Epithelial cell of esophagus (primary cell): ENCODE results near the gene ATRX.
A peak's percentile ranks its signal among the peaks of the same experiment; 100 is the strongest.
"Not testable (repeated sequence)": the region's sequence is repeated elsewhere in the genome, so short reads cannot be mapped to it uniquely, and the experiment has no call there.

Experiments used
- DNase-seq: peaks from one replicate; pipeline ENCODE4 v3.0.0; 2010; ENCODE audit warnings: low read depth
- H3K4me3 ChIP-seq: 2 replicates; pipeline ENCODE4 v1.5.1; 2011; ENCODE audit warnings: mild to moderate bottlenecking, low read length, control low read depth
- TF ChIP-seq, protein P1 (sequence below): IDR thresholded peaks from 2 replicates; pipeline ENCODE4 v1.5.1; 2011; ENCODE audit warnings: low read depth, mild to moderate bottlenecking, low read length, control low read depth, inconsistent platforms; ENCODE audit not compliant: insufficient read depth; ENCODE audit errors: missing control alignments

The ATRX gene, protein sequence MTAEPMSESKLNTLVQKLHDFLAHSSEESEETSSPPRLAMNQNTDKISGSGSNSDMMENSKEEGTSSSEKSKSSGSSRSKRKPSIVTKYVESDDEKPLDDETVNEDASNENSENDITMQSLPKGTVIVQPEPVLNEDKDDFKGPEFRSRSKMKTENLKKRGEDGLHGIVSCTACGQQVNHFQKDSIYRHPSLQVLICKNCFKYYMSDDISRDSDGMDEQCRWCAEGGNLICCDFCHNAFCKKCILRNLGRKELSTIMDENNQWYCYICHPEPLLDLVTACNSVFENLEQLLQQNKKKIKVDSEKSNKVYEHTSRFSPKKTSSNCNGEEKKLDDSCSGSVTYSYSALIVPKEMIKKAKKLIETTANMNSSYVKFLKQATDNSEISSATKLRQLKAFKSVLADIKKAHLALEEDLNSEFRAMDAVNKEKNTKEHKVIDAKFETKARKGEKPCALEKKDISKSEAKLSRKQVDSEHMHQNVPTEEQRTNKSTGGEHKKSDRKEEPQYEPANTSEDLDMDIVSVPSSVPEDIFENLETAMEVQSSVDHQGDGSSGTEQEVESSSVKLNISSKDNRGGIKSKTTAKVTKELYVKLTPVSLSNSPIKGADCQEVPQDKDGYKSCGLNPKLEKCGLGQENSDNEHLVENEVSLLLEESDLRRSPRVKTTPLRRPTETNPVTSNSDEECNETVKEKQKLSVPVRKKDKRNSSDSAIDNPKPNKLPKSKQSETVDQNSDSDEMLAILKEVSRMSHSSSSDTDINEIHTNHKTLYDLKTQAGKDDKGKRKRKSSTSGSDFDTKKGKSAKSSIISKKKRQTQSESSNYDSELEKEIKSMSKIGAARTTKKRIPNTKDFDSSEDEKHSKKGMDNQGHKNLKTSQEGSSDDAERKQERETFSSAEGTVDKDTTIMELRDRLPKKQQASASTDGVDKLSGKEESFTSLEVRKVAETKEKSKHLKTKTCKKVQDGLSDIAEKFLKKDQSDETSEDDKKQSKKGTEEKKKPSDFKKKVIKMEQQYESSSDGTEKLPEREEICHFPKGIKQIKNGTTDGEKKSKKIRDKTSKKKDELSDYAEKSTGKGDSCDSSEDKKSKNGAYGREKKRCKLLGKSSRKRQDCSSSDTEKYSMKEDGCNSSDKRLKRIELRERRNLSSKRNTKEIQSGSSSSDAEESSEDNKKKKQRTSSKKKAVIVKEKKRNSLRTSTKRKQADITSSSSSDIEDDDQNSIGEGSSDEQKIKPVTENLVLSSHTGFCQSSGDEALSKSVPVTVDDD (N-terminal part only)

DNA sequence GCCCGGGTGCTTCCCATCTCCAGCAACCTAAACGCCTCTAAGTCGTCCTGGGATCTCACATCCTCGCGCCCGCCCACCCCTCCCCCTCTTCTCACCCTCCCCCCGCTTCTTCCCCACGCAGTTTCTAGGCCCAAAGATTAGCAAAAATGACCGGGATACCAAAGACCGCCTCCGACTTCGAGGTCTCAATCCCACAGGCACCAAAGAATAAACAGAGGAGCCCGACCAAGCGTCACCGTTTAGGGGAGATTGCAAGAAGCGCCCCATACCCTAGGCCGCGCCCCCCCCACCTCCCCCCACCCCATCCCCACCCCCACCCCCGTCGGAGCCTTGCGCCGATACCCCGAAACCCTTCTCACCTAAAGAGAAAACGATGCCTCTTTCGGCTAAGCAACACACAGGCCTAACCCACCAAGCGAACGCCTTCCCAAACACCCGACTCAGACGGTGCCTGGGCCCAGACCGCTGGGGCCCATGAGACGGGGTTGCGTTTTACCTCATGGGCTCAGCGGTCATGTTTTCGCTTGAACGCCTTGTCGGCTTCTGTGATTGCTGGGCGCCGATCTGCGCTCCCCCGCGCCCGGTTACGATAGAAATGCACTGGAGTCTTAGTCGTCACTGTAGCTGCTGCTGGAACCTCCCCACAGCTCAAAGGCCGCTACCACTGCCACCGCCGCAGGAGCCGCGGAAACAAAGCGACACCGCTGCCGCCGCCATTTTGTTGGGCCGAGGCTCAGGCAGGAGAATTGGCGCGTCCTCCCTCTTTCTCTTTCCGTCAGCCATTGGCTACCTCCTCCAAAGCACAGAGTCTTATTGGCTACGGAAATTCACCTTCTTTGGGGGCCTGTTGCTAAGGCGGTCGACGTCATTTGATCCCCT is at the start of gene ATRX:
TSS of gene ATRX (minus strand) at position 731 of the 879 bp plus-strand sequence. CDS start at position 516, 215 bp downstream.
- H3K4me3 ChIP-seq = peak within 1 kb of the TSS; percentile 65
- peak; percentile 76 for DNase-seq
- TF ChIP-seq, protein P1, sequence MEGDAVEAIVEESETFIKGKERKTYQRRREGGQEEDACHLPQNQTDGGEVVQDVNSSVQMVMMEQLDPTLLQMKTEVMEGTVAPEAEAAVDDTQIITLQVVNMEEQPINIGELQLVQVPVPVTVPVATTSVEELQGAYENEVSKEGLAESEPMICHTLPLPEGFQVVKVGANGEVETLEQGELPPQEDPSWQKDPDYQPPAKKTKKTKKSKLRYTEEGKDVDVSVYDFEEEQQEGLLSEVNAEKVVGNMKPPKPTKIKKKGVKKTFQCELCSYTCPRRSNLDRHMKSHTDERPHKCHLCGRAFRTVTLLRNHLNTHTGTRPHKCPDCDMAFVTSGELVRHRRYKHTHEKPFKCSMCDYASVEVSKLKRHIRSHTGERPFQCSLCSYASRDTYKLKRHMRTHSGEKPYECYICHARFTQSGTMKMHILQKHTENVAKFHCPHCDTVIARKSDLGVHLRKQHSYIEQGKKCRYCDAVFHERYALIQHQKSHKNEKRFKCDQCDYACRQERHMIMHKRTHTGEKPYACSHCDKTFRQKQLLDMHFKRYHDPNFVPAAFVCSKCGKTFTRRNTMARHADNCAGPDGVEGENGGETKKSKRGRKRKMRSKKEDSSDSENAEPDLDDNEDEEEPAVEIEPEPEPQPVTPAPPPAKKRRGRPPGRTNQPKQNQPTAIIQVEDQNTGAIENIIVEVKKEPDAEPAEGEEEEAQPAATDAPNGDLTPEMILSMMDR = no peak

DNA sequence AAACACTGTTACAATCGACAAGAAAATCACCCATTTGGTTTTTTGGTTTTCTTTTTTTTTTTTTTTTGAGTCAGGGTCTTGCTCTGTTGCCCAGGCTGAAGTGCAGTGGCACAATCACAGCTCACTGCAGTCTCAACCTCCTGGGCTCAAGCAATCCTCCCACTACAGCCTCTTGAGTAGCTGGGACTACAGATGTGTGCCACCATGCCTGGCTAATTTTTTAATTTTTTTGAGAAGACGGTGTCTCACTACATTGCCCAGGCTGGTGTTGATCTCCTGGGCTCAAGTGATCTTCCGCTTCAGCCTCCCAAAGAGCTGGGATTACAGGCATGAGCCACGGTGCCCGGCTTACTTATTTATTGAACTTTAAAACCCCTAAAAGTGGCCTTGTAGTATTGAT is 45.5 kb upstream of the ATRX start:
- DNase-seq, H3K4me3 ChIP-seq: not testable (repeated sequence)

DNA sequence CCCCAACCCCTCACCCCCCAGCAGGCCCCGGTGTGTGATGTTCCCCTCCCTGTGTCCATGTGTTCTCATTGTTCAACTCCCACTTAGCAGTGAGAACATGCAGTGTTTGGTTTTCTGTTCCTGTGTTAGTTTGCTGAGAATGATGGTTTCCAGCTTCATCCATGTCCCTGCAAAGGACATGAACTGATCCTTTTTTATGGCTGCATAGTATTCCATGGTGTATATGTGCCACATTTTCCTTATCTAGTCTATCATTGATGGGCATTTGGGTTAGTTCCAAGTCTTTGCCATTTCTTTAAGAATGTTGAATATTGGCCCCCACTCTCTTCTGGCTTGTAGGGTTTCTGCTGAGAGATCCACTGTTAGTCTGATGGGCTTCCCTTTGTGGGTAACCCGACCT is 36.0 kb upstream of the ATRX start:
- H3K4me3 ChIP-seq, DNase-seq: not testable (repeated sequence)

DNA sequence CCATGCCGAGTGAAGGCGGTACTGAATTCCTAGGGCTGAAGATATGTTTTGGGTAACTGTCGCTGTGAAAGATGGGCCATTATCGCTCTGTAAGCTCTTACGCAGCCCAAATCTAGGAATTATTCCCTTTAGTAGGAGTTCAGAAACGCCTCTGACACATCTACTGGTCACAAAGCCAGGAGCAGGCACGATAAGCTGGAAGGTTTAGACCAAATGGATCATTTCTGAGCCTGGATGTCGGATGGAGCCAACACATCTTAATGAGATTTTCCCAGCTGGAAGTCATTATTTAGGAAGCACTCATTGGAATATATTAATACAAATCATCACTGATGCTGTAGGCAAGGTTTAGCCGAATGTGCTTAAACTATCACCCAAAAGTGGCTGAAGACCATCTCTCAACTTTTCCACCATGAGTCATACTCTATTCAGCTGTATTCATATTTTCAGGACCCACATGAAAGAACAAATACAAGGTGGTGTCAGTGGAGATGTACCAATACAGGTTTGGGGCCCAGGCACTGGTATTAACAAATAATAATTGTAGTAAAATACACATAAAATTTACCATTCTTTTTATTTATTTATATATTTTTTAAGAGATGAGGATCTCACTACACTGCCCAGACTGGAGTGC is 34.2 kb upstream of the ATRX start:
- no peak overlapping the region for H3K4me3 ChIP-seq
- TF ChIP-seq, protein P1 = no peak
- no peak for DNase-seq

DNA sequence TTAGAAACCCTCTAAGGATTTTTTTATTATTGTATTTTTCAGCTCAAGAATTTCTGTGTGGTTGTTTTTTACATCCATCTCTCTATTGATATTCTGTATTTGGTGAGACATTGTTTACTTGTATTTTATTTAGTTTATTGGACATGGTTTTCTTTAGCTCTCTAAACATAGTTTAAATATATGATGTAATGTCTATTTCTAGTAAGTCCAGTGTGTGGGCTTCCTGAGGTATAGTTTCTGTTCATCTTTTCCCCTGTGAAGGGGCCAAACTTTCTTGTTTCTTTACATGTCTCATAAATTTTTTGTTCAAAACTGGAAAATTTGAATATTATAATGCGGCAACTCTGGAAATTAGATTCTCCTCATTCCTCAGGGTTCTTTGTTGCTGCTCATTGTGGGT is 28.2 kb upstream of the ATRX start:
- TF ChIP-seq, protein P1 = no peak
- no peak overlapping the region for H3K4me3 ChIP-seq
- DNase-seq = no peak

DNA sequence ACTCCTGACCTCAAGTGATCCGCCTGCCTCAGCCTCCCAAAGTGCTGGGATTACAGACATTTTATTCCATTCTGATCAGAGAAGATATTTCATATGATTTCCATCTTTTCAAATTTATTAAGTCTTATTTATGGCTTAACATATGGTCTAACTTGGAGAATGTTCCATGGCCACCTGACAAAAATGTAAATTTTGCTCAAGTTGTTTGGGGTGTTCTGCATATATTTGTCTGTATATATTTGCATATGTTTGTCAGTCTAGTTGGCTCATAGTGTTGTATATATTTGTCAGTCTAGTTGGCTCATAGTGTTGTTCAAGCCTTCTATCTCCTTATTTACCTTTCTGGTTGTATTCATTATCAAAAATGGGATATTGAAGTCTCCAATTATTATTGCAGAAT is 16.2 kb upstream of the ATRX start:
- TF ChIP-seq, protein P1 = no peak
- DNase-seq = no peak
- no peak overlapping the region for H3K4me3 ChIP-seq

DNA sequence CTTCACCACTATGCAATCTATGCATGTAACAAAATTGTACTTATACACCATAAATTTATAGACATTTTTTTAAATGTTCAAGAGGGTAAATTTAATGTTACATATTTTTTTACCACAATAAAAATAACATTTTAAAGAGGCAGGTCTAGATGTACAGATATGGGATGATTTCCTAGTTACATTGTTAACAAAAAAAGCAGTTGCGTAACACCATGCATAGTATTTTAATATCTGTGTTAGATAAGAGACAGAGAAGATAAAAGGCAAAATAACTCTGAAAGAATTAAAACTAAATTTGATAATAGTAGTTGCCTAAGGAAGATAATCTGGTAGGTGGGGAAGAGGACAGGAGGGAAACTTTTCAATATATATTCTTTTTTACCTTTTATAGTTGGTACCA is 9.1 kb upstream of the ATRX start:
- DNase-seq = no peak
- TF ChIP-seq, protein P1 = no peak

More for the DNA sequence above, 9.1 kb upstream of the ATRX start:
- H3K4me3 ChIP-seq = no peak overlapping the region
